Aorta (tissue), 5 donors: ENCODE data around the gene LLGL2. TPM values are rescaled to one million over a fixed set of nuclear protein-coding genes. Genes with fewer than 3 reads are reported as not detected.

ENCODE experiments used
- ATAC-seq: fragments of 200-7000 bp; cut with Tn5 transposase; one replicate; pipeline ENCODE4 v1.9.1; 2022; ENCODE audit warnings: moderate library complexity; ENCODE audit not compliant: low FRiP score
- DNase-seq, 2 donors: peaks; one replicate each; pipeline ENCODE4 v3.0.0-alpha.2; 2020
- H3K27ac ChIP-seq, 2 donors: one replicate each; pipeline ENCODE4 v1.5.1; 2013; ENCODE audit warnings: low read length in 2 of 2, mild to moderate bottlenecking in 2 of 2, moderate library complexity in 2 of 2, control low read depth in 1 of 2, inconsistent platforms in 1 of 2, low read depth in 1 of 2
- H3K27me3 ChIP-seq, 2 donors: one replicate each; pipeline ENCODE4 v1.6.1; 2013; ENCODE audit warnings: control low read depth in 1 of 2, low read length in 1 of 2, mild to moderate bottlenecking in 1 of 2, moderate library complexity in 1 of 2; ENCODE audit not compliant: insufficient read depth in 2 of 2, control insufficient read depth in 1 of 2
- H3K36me3 ChIP-seq, 2 donors: one replicate each; pipeline ENCODE4 v1.6.1; 2013; ENCODE audit warnings: control low read depth in 1 of 2, low read length in 1 of 2, mild to moderate bottlenecking in 1 of 2; ENCODE audit not compliant: insufficient read depth in 2 of 2, control insufficient read depth in 1 of 2
- H3K4me1 ChIP-seq, 2 donors: one replicate each; pipeline ENCODE4 v1.6.1; 2013; ENCODE audit warnings: low read length in 2 of 2, control low read depth in 1 of 2, mild to moderate bottlenecking in 1 of 2, moderate library complexity in 1 of 2; ENCODE audit not compliant: insufficient read depth in 2 of 2, control insufficient read depth in 1 of 2
- H3K4me3 ChIP-seq, 2 donors: one replicate each; pipeline ENCODE4 v1.5.1; 2013; ENCODE audit warnings: low read length in 2 of 2, control low read depth in 1 of 2, mild to moderate bottlenecking in 1 of 2
- H3K9me3 ChIP-seq: one replicate; pipeline ENCODE4 v1.6.1; 2013; ENCODE audit warnings: mild to moderate bottlenecking, low read length; ENCODE audit not compliant: control insufficient read depth
- WGBS, 2 donors: extraction: QIAGEN DNeasy Blood & Tissue Kit; methylation state at CpG; one replicate each; pipeline ENCODE4 v1.1.7; 2013; 5-methylcytosine and 5-hydroxymethylcytosine counted together
- intact Hi-C, 2 donors: fragments of 100-400 bp; cut with DNase I; formaldehyde crosslinking; loops; one replicate each; pipeline versions ENCODE4 v1.14.2 to v1.15.0; 2022
- polyA plus RNA-seq, 2 donors: library from polyadenylated mRNA; stranded (reverse); fragments of 200-250 nt; gene quantifications; one replicate each; pipeline ENCODE4 v1.2.3, GENCODE V29; 2013
- total RNA-seq, 2 donors: library from RNA; stranded (reverse); fragmentation: NEBNext Ultra II Directional; extraction: Animal tissue kit (Norgen Biotek cat#: 25700); gene quantifications; one replicate each; pipeline ENCODE4 v1.2.1, GENCODE V29; 2021
- donor health status: healthy with polysubstance abuse.
- donor health status: Bipolar disorder and iron deficiency.
- donor health status: DM: no; HTN: no; CAD: no.
- donor health status: DM: no; HTN: no; CAD: no.
- donor health status: DM: yes; HTN: yes; CAD: no.

The LLGL2 gene
- total and polyA plus RNA-seq, 4 donors, result 9.7 to 14.4 (median 10.6) TPM

GRCh38 chr17:75521951-75522727, 3.4 kb upstream of the LLGL2 start:
- Histone ChIP-seq H3K9me3 (no peaks in the 10 kb centered on the region), H3K27me3 (no peaks in the 10 kb centered on the region), H3K27ac (no peak overlapping the region), H3K36me3 (no peaks in the 10 kb centered on the region), H3K4me3 (no peak overlapping the region), H3K4me1 (no peaks in the 10 kb centered on the region)
- DNase-seq, result no peak
- intact Hi-C loops, result no loop called here
- no peak for ATAC-seq
- WGBS, 2 donors, result 92 to 95% methylated on average over 33 of the region's 33 CpGs

DNA sequence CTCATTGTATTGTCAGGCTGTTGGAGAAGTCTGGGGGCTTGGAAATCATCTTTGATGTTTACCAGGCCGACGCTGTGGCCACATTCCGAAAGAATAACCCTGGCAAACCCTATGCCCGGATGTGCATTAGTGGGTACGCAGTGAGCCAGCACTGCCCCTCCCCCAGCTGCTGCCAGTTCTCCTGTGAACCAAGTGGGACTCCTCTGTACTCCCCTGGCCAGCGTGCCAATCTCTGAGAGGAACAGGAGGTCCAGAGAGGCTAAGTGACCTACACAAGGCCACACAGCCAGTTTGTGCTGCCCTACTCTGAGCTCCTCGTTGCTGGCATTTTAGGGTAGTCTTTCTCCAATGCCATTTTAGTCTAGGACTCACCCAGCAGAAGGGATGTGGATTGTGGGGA, 1.9 kb upstream of the LLGL2 start:
- Histone ChIP-seq H3K4me3 (no peak overlapping the region), H3K27me3 (no peaks in the 10 kb centered on the region), H3K27ac (no peak overlapping the region), H3K4me1 (no peaks in the 10 kb centered on the region), H3K36me3 (no peaks in the 10 kb centered on the region), H3K9me3 (no peaks in the 10 kb centered on the region)
- no peak for DNase-seq
- 90 to 91% methylated on average over 7 of the region's 7 CpGs for WGBS, 2 donors
- ATAC-seq, result no peak
- intact Hi-C loops, result no loop called here

DNA sequence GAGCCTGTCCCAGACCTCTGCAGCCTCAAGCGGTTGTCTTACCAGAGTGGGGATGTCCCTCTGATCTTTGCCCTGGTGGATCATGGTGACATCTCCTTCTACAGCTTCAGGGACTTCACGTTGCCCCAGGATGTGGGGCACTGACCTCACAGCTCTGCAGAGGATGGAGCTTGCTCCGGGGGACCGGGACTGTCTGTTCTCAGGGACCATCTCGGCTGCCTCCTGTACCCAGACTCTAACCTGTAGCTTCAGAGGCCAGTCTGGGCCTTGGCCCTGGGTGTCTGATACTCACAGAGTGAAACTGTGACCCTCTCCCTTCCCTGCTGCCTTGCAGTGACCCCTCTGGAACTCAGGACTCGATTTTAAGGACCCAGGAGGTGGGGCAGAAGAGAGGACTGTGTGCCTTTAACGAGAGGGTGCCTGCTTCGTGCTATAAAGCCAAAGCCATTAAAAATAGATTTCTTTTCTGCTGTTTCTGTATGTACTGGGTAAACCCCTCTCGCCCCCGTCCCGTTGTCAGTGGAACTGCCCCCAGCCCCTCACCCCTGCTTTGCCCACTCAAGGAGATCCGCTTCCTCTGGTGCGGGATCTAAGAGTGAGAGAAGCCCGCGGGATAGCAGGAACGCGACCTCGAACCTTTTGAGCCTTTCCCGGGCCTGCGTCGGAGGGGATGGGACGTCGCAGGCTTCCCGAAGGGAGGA, 1.1 kb upstream of the LLGL2 start:
- WGBS, 2 donors, result 22 to 24% methylated on average over 23 to 24 of the region's 24 CpGs
- no peaks in the 10 kb centered on the region for H3K27me3 ChIP-seq
- H3K36me3 ChIP-seq, result no peaks in the 10 kb centered on the region
- intact Hi-C loops, result no loop called here
- ATAC-seq (no peak), DNase-seq (no peak)
- no peaks in the 10 kb centered on the region for H3K9me3 ChIP-seq
- H3K27ac ChIP-seq, result no peak overlapping the region
- H3K4me3 ChIP-seq, result peak overlapping the region in 1 of 2 donors; percentile 56
- no peaks in the 10 kb centered on the region for H3K4me1 ChIP-seq

- Histone ChIP-seq H3K9me3 (no peaks in the 10 kb centered on the region), H3K27me3 (no peaks in the 10 kb centered on the region), H3K4me1 (no peaks in the 10 kb centered on the region), H3K27ac (no peak overlapping the region), H3K36me3 (no peaks in the 10 kb centered on the region), H3K4me3 (peak overlapping the region; percentile 56 to 57)
- peak; percentile 5 for ATAC-seq
- WGBS, 2 donors, result 1 to 2% methylated on average over 56 to 60 of the region's 60 CpGs
- intact Hi-C loops, result no loop called here
- no peak for DNase-seq
These were observed 483 bp downstream of the LLGL2 start for GRCh38 chr17:75525806-75526554.

DNA sequence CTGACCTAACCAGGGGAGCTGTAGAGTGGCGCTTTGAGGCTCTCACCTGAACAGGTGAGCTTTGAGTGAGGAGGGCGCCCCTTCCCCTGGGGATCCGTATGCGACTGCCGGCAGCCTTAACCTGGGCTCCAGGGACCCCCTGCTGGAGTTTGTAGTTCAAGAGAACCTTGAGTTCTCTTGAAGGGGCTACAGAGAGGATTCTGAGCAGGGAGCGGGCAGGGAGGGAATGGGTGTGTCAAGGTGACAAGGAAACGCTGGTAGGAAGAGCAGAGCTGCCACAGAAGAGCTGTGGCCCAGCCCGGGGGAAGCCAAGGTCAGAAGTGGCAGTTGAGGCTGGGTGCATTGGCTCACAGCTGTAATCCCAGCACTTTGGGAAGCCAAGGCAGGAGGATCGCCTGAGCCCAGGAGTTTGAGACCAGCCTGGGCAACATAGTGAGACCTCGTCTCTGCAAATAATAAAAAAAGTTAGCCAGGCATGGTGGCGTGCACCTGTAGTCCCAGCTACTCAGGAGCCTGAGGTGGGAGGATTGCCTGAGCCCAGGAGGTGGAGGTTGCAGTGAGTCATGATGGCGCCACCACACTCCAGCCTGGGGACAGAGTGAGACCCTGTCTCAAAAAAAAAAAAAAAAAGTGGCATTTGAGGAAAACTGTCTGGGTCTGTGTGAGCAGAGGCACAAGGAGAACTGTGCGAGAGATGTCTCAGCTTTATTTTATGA, 1.2 kb downstream of the LLGL2 start:
- 63 to 67% methylated on average over 13 of the region's 13 CpGs for WGBS, 2 donors
- Histone ChIP-seq H3K4me1 (no peaks in the 10 kb centered on the region), H3K4me3 (no peak overlapping the region), H3K36me3 (no peaks in the 10 kb centered on the region), H3K9me3 (no peaks in the 10 kb centered on the region), H3K27me3 (no peaks in the 10 kb centered on the region), H3K27ac (no peak overlapping the region)
- intact Hi-C loops, result no loop called here
- DNase-seq, result no peak
- ATAC-seq, result no peak

DNA sequence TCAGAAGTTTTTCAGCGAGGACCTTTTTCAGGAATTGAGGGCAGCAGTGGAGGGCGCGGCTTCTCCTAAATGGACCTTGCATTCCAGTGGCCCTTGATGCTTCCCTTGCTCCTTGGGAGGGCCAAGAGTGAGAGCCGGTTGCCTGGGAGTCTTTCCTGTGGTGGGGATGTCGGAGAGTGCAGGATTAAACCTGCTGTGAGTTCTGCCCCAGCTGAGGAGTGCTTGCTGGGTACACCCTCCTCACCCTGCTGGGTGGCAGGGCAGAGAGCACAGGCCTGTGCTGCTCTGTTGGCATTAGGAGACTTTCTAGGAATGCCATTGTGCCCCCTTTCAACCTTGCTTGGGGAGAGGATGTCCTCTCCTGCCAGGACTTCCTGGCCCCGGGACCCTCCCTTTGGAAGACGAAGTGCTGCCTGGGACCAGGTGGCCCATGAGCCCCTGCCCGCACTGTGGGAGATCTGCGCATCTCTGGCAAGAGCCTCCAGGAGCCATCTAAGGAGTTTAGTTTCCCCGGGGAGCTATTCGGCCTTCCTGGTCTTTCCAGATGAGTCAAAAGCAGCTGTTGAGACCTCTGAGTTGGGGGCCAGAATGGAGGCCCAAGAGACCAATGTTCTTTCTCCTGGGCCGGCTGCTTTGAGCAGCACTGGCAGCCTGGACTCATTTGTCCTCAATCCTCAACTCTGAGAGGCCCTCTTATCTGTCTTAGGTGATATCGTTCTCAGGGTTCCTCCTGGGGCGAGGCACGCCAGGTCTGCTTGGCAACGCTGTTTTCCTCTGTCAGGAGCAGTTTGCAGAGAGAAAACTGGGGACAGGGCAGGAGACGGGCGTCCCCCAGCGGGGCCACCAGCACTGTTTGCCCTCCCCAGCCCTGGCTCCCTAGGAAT, 5.6 kb downstream of the LLGL2 start:
- no peaks in the 10 kb centered on the region for H3K4me1 ChIP-seq
- WGBS, 2 donors, result 88 to 89% methylated on average over 18 to 19 of the region's 19 CpGs
- no peak overlapping the region for H3K27ac ChIP-seq
- intact Hi-C loops, result no loop called here
- no peak for ATAC-seq
- H3K27me3 ChIP-seq, result no peaks in the 10 kb centered on the region
- no peaks in the 10 kb centered on the region for H3K36me3 ChIP-seq
- no peaks in the 10 kb centered on the region for H3K9me3 ChIP-seq
- H3K4me3 ChIP-seq, result no peak overlapping the region
- no peak for DNase-seq

DNA sequence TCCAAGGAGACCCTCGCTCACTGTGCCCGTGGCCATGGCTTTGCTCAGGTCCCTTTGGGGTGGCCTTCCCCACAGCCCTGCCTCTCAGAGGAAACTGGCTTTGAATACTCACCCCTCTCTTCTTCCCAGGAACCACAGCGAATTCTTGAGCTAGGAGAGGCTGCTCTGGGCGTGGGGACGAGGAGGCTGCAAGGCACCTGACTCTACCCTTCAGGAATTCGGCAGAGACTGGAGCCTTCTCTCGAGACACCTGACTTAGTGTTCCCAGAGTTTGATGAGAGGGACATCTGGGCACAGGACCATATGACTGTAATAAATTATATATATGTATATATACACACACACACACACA, 6.2 kb downstream of the LLGL2 start:
- Histone ChIP-seq H3K4me3 (no peak overlapping the region), H3K27ac (no peak overlapping the region), H3K9me3 (no peaks in the 10 kb centered on the region), H3K36me3 (no peaks in the 10 kb centered on the region), H3K27me3 (no peaks in the 10 kb centered on the region), H3K4me1 (no peaks in the 10 kb centered on the region)
- DNase-seq (no peak), ATAC-seq (no peak)
- intact Hi-C loops, result no loop called here
- 91 to 92% methylated on average over 7 of the region's 7 CpGs for WGBS, 2 donors

DNA sequence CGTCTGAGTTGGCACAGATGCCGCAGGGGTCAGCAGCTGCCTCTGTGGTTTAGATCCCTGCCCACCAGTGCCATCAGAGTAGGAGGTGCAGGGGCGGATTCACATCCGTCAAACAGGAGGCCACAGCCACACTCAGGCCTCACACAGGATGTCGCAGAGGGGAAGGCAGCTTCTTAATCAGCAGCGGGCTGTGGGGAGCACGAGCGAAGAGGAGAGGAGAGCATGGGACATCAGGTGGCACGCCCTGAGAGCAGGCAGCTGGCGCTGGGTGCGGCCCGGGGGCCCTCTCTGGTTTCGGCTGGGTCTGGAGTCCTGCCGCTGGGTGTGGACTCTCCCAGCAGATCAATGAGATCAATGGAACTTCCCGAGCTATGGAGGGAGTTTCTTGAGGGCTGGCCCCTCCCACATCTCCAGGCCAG, 9.6 kb downstream of the LLGL2 start:
- DNase-seq (no peak), ATAC-seq (no peak)
- no peaks in the 10 kb centered on the region for H3K27me3 ChIP-seq
- no peak overlapping the region for H3K4me3 ChIP-seq
- no peak overlapping the region for H3K27ac ChIP-seq
- H3K9me3 ChIP-seq, result no peaks in the 10 kb centered on the region
- intact Hi-C loops, result no loop called here
- no peaks in the 10 kb centered on the region for H3K4me1 ChIP-seq
- H3K36me3 ChIP-seq, result no peaks in the 10 kb centered on the region
- 89 to 94% methylated on average over 15 of the region's 15 CpGs for WGBS, 2 donors
